IgD-negative memory B cell (primary cell): ENCODE data around the gene GGN. TPM values are rescaled to one million over a fixed set of nuclear protein-coding genes. Genes with fewer than 3 reads are reported as not detected.

Experiments
- H3K27ac Mint-ChIP-seq, 3 donors: one replicate each; pipeline ENCODE4 v1.8.0; 2020 to 2022; ENCODE audit warnings: mild to moderate bottlenecking in 3 of 3, mixed read lengths in 3 of 3, moderate library complexity in 1 of 3
- H3K27me3 Mint-ChIP-seq: one replicate; pipeline ENCODE4 v1.8.0; 2021; ENCODE audit warnings: mixed read lengths
- H3K36me3 Mint-ChIP-seq: one replicate; pipeline ENCODE4 v1.8.0; 2020; ENCODE audit warnings: mild to moderate bottlenecking, mixed read lengths
- H3K4me1 Mint-ChIP-seq, 3 donors: one replicate each; pipeline ENCODE4 v1.8.0; 2020 to 2022; ENCODE audit warnings: mixed read lengths in 3 of 3, mild to moderate bottlenecking in 1 of 3
- H3K4me3 Mint-ChIP-seq, 4 donors: one replicate each; pipeline ENCODE4 v1.8.0; 2020 to 2022; ENCODE audit warnings: mild to moderate bottlenecking in 4 of 4, mixed read lengths in 4 of 4, moderate library complexity in 3 of 4
- H3K9me3 Mint-ChIP-seq, 3 donors: one replicate each; pipeline ENCODE4 v1.8.0; 2020 to 2021; ENCODE audit warnings: mixed read lengths in 3 of 3, mild to moderate bottlenecking in 1 of 3
- polyA plus RNA-seq: library from polyadenylated mRNA; unstranded; fragments of 300-500 nt; fragmentation: Illumina TruSeq; gene quantifications from one replicate; pipeline ENCODE4 v1.2.3, GENCODE V29; 2021

GGN gene
- polyA plus RNA-seq, 1 donor from 2014 or later = not detected

- H3K4me1 Mint-ChIP-seq = peaks cover 5 to 13% (median 12%) of the 10 kb centered on the region in 3 donors
- H3K27ac Mint-ChIP-seq = no peak overlapping the region
- peaks cover 31% of the 10 kb centered on the region for H3K27me3 Mint-ChIP-seq
- H3K4me3 Mint-ChIP-seq = peak overlapping the region in 1 of 4 donors; percentile 77
- no peaks in the 10 kb centered on the region for H3K9me3 Mint-ChIP-seq
- peaks cover 17% of the 10 kb centered on the region for H3K36me3 Mint-ChIP-seq
Measured at GRCh38 chr19:38386300-38386970, 1.4 kb downstream of the GGN start.

DNA sequence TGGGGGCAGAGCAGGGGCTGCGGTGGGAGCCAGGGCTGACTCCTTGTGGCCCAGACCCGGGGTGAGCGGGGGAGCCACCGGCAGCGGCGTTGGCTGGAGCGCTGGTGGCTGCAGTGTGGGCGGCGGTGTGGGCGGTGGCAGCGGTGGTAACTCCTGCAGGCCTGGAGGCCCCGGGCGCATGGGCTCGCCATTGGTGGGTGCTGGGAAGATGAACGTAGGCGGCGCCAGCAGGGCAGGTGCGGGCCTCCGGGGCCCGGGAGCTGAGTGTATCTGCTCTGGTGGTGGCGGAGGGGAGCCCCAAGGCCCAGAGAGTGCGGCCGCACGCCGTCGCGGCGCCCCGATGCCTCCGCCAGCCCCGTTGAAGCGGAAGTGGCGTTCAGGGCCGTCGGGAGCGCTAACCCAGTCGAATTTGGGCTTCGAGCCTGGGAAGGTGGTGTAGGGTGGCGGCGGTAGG, 2.0 kb downstream of the GGN start:
- H3K4me1 Mint-ChIP-seq = peaks cover 5 to 13% (median 12%) of the 10 kb centered on the region in 3 donors
- H3K36me3 Mint-ChIP-seq = peaks cover 21% of the 10 kb centered on the region
- H3K4me3 Mint-ChIP-seq = peak overlapping the region in 2 of 4 donors; percentile 41 to 77
- H3K9me3 Mint-ChIP-seq = no peaks in the 10 kb centered on the region
- H3K27me3 Mint-ChIP-seq = peaks cover 29% of the 10 kb centered on the region
- H3K27ac Mint-ChIP-seq = no peak overlapping the region

GRCh38 chr19:38385057-38385803, 2.6 kb downstream of the GGN start:
- Mint-ChIP-seq H3K4me1 (peaks cover 5 to 13% (median 12%) of the 10 kb centered on the region in 3 donors), H3K9me3 (no peaks in the 10 kb centered on the region), H3K36me3 (peaks cover 21% of the 10 kb centered on the region), H3K4me3 (peak overlapping the region in 2 of 4 donors; percentile 43 to 81), H3K27ac (peak overlapping the region in 1 of 3 donors; percentile 71), H3K27me3 (peaks cover 27% of the 10 kb centered on the region)

DNA sequence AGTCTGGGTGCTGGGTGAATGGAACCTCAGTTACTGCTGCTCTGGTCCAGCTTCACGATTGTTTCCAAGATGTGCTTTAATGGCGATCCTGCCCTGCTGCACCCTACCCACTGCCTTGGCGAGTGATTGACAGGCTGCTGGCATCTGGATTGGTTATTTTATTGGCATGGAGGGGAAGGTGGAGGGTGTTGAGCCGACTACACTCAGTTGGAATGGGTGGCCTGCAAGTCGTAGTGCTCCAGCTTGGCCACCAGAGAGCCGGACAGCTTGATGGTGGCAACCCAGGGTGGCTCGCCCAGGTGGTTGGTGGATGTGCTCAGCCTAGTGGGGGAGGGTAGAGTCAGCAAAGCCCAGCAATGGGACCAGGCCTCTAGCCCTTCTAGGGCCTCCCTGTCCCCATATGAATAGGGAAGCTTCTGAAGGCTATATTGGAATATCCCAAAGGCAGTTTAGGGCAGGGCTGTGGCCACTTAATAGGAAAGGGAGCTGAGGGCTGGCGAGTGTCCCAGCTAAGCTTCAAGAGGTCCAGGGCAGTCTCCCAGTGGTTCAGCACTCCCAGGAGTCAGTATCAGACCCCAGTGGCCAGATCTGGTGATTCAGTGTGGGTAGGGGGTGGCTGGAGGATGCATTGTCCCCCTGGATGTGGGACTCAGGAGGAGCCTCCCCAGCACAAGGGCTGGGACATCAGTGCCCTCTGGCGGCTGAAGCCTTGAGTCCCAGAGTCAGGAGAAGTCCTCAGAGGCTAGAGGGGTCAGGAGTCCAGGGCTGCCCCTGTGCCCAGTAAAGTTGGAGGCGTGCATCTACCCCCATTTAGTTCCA, 3.4 kb downstream of the GGN start:
- H3K36me3 Mint-ChIP-seq = peaks cover 26% of the 10 kb centered on the region

DNA sequence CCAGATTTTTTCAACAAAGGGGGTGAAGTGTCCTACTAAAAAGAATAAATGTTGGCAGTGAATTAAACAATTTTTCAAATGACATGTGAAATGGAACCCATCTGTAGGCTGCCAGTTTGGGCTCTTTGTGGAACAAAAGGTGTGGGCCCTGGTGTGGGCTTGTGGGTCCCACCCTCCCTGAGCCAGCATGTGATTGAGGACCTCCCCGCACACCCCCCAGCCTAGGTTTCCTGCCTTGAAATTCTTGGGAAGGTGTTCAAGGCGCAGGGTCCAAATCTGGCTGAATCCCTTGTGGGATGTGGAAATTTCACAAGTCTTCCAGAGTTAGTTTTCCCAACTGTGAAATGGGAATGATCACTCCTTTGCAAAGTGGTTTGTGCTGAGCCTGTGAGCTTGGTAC, 4.1 kb downstream of the GGN start:
- Mint-ChIP-seq H3K27me3 (peaks cover 22% of the 10 kb centered on the region), H3K4me3 (no peak overlapping the region), H3K36me3 (peaks cover 27% of the 10 kb centered on the region), H3K27ac (no peak overlapping the region), H3K9me3 (no peaks in the 10 kb centered on the region), H3K4me1 (peaks cover 5 to 14% (median 10%) of the 10 kb centered on the region in 3 donors)

More for the DNA sequence above, 3.4 kb downstream of the GGN start:
- peaks cover 24% of the 10 kb centered on the region for H3K27me3 Mint-ChIP-seq
- H3K4me1 Mint-ChIP-seq = peaks cover 5 to 14% (median 10%) of the 10 kb centered on the region in 3 donors
- H3K4me3 Mint-ChIP-seq = peak overlapping the region in 3 of 4 donors; percentile 38 to 81 (median 43)
- H3K27ac Mint-ChIP-seq = peak overlapping the region in 1 of 3 donors; percentile 71
- no peaks in the 10 kb centered on the region for H3K9me3 Mint-ChIP-seq

DNA sequence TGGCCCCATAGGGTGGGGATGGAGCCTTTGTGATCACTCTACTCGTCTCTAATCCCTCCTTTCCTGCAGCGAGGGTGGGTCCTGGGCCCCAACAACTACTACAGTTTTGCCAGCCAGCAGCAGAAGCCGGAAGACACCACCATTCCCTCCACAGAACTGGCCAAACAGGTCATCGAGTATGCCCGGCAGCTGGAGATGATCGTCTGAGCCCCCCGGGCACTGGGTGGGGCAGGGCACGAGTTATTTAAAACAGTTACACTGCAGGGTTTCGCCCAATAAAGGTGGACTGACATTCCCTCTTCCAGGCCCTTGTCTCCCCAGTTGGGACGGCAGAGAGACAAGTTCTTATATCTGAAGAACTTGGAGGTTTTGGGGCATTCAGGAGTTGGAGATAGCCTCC, 4.7 kb downstream of the GGN start:
- H3K27ac Mint-ChIP-seq = no peak overlapping the region
- no peaks in the 10 kb centered on the region for H3K9me3 Mint-ChIP-seq

GRCh38 chr19:38381138-38381537, 6.7 kb downstream of the GGN start:
- Mint-ChIP-seq H3K9me3 (no peaks in the 10 kb centered on the region), H3K4me3 (peak overlapping the region in 1 of 4 donors; percentile 23), H3K4me1 (peaks cover 0 to 10% (median 5%) of the 10 kb centered on the region in 3 donors), H3K36me3 (peaks cover 27% of the 10 kb centered on the region), H3K27me3 (peaks cover 12% of the 10 kb centered on the region), H3K27ac (no peak overlapping the region)

More for the DNA sequence above, 4.7 kb downstream of the GGN start:
- Mint-ChIP-seq H3K36me3 (peaks cover 27% of the 10 kb centered on the region), H3K4me3 (no peak overlapping the region), H3K4me1 (peaks cover 4 to 13% (median 9%) of the 10 kb centered on the region in 3 donors), H3K27me3 (peaks cover 21% of the 10 kb centered on the region)

- H3K36me3 Mint-ChIP-seq = peaks cover 29% of the 10 kb centered on the region
Measured at GRCh38 chr19:38378866-38379265, 9.0 kb downstream of the GGN start.

GRCh38 chr19:38377052-38377451, 10.8 kb downstream of the GGN start:
- no peaks in the 10 kb centered on the region for H3K27me3 Mint-ChIP-seq
- peaks cover 12 to 25% (median 20%) of the 10 kb centered on the region in 3 donors for H3K4me1 Mint-ChIP-seq
- H3K4me3 Mint-ChIP-seq = peak overlapping the region in 2 of 4 donors; percentile 99
- H3K9me3 Mint-ChIP-seq = no peaks in the 10 kb centered on the region
- peaks cover 20% of the 10 kb centered on the region for H3K36me3 Mint-ChIP-seq
- H3K27ac Mint-ChIP-seq = peak overlapping the region in 1 of 3 donors; percentile 67

More at GRCh38 chr19:38378866-38379265, 9.0 kb downstream of the GGN start:
- Mint-ChIP-seq H3K9me3 (no peaks in the 10 kb centered on the region), H3K4me3 (peak overlapping the region in 1 of 4 donors; percentile 55), H3K27ac (peak overlapping the region in 1 of 3 donors; percentile 45), H3K27me3 (peaks cover 1% of the 10 kb centered on the region), H3K4me1 (peaks cover 12 to 27% (median 20%) of the 10 kb centered on the region in 3 donors)

- no peaks in the 10 kb centered on the region for H3K27me3 Mint-ChIP-seq
- H3K4me3 Mint-ChIP-seq = peak overlapping the region in 3 of 4 donors; percentile 80 to 99 (median 99)
- peak overlapping the region in 2 of 3 donors; percentile 19 to 67 for H3K27ac Mint-ChIP-seq
- H3K36me3 Mint-ChIP-seq = peaks cover 17% of the 10 kb centered on the region
- no peaks in the 10 kb centered on the region for H3K9me3 Mint-ChIP-seq
- H3K4me1 Mint-ChIP-seq = peaks cover 12 to 23% (median 20%) of the 10 kb centered on the region in 3 donors
Measured at GRCh38 chr19:38376576-38376975, 11.3 kb downstream of the GGN start.

GRCh38 chr19:38375748-38376147, 12.1 kb downstream of the GGN start:
- peaks cover 12% of the 10 kb centered on the region for H3K36me3 Mint-ChIP-seq
- peaks cover 12 to 22% (median 20%) of the 10 kb centered on the region in 3 donors for H3K4me1 Mint-ChIP-seq
- H3K27ac Mint-ChIP-seq = peak overlapping the region in 1 of 3 donors; percentile 76
- peak overlapping the region; percentile 99 for H3K4me3 Mint-ChIP-seq
- no peaks in the 10 kb centered on the region for H3K9me3 Mint-ChIP-seq
- peaks cover 3% of the 10 kb centered on the region for H3K27me3 Mint-ChIP-seq

DNA sequence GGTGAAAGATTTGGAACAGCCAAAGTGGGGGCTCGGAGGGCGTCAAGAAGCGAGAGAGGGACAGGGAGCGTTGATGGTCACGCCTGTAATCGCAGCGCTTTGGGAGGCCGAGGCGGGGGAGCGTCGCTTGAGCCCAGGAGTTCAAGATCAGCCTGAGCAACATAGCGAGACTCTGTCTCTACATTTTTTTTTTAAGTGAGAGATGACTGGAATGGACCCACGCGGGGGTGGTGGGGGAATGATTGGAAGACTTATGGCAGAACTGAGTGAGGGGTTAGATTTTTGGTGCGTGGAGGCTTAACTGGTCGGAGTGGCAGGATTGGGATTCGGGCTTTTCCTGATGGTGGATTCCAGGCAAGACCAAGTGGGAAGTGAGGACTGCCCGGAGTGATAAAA, 12.7 kb downstream of the GGN start:
- Mint-ChIP-seq H3K4me3 (peak overlapping the region; percentile 99), H3K27ac (peak overlapping the region; percentile 76 to 99 (median 97)), H3K9me3 (no peaks in the 10 kb centered on the region)

GRCh38 chr19:38374332-38375097, 13.3 kb downstream of the GGN start, which contains the start of gene PSMD8:
TSS of gene PSMD8 (plus strand) at chr19:38374571. CDS start at chr19:38374602, 31 bp downstream.
- peak within 1 kb of the TSS; percentile 76 to 99 (median 97) for H3K27ac Mint-ChIP-seq
- no peaks in the 10 kb centered on the region for H3K9me3 Mint-ChIP-seq
- peaks cover 8% of the 10 kb centered on the region for H3K27me3 Mint-ChIP-seq
- H3K36me3 Mint-ChIP-seq = peaks cover 8% of the 10 kb centered on the region
- H3K4me3 Mint-ChIP-seq = peak within 1 kb of the TSS; percentile 99
- H3K4me1 Mint-ChIP-seq = peaks cover 12 to 21% (median 20%) of the 10 kb centered on the region in 3 donors

More for the DNA sequence above, 12.7 kb downstream of the GGN start:
- Mint-ChIP-seq H3K27me3 (peaks cover 8% of the 10 kb centered on the region), H3K36me3 (peaks cover 12% of the 10 kb centered on the region), H3K4me1 (peaks cover 12 to 22% (median 20%) of the 10 kb centered on the region in 3 donors)
